Right lobe of liver (tissue), 6 donors: ENCODE results near the gene SF3A2. TPM values are rescaled to one million over a fixed set of nuclear protein-coding genes. Genes with fewer than 3 reads are reported as not detected.
A peak's percentile ranks its signal among the peaks of the same experiment; 100 is the strongest.

ENCODE experiments used
- ATAC-seq, 4 donors: fragments of 200-7000 bp; cut with Tn5 transposase; one replicate each; pipeline ENCODE4 v1.9.1; 2020; ENCODE audit warnings: mild to moderate bottlenecking in 4 of 4, moderate library complexity in 4 of 4
- DNase-seq, 3 donors: peaks; one replicate each; pipeline ENCODE4 v3.0.0-alpha.2; 2020
- H3K27ac ChIP-seq, 3 donors: fragments of 200-600 bp; one replicate each; pipeline ENCODE4 v1.8.0; 2022
- H3K27me3 ChIP-seq, 2 donors: fragments of 200-600 bp; one replicate each; pipeline ENCODE4 v1.8.0; 2022
- H3K36me3 ChIP-seq, 4 donors: fragments of 200-600 bp; sonication (generic) in 1 of 4; one replicate each; pipeline versions ENCODE4 v1.5.1 to v1.8.0; 2017 to 2022; ENCODE audit warnings: control low read depth in 1 of 4
- H3K4me1 ChIP-seq, 4 donors: fragments of 200-600 bp; sonication (generic) in 1 of 4; one replicate each; pipeline versions ENCODE4 v1.5.1 to v1.8.0; 2017 to 2022; ENCODE audit warnings: control low read depth in 1 of 4
- H3K4me3 ChIP-seq, 3 donors: fragments of 200-600 bp; one replicate each; pipeline ENCODE4 v1.8.0; 2022
- H3K9me3 ChIP-seq, 4 donors: fragments of 200-600 bp; sonication (generic) in 1 of 4; one replicate each; pipeline versions ENCODE4 v1.5.1 to v1.8.0; 2017 to 2022; ENCODE audit warnings: control low read depth in 1 of 4
- POLR2A ChIP-seq: fragments of 450-650 bp; IDR thresholded peaks from one replicate; pipeline ENCODE4 v1.6.1; 2017; ENCODE audit warnings: antibody characterized with exemption, mild to moderate bottlenecking
- WGBS: methylation state at CpG from one replicate; pipeline ENCODE4 v1.1.6; 2018; ENCODE audit warnings: low coverage, low lambda C conversion rate; ENCODE audit not compliant: insufficient coverage; ENCODE audit errors: missing lambda C conversion rate; 5-methylcytosine and 5-hydroxymethylcytosine counted together
- intact Hi-C, 2 donors: fragments of 100-400 bp; cut with DNase I; formaldehyde crosslinking; loops; one replicate each; pipeline versions ENCODE4 v1.11.2 to v1.14.1; 2022
- total RNA-seq, 6 experiments: library from RNA; depleted of rRNA in 2 of 6; stranded (reverse); fragments of >200 nt in 2 of 6; fragmentation: NEBNext Ultra II Directional in 3 of 6; extraction: Animal tissue kit (Norgen Biotek cat#: 25700) in 3 of 6; gene quantifications; one replicate each; pipeline versions ENCODE4 v1.1.0 to v1.2.4, GENCODE V29; 2016 to 2023
- TF ChIP-seq, protein P1 (sequence below), 4 donors: fragments of 200-600 bp in 3 of 4; fragments of 450-650 bp in 1 of 4; IDR thresholded peaks; one replicate each; pipeline versions ENCODE4 v1.5.1 to v1.8.0; 2016 to 2022; ENCODE audit warnings: antibody characterized with exemption in 4 of 4, mild to moderate bottlenecking in 2 of 4
- donor health status: DM: no; HTN: yes; CAD: no.
- donor health status: DM: no; HTN: no; CAD: no.
- donor health status: DM: no; HTN: no; CAD: no.
- donor health status: DM: no; HTN: yes; CAD: no.
- donor health status: DM: no; HTN: yes; CAD: no.

SF3A2 gene
- total RNA-seq, 6 experiments from 2014 or later: 14.0 to 22.1 (median 19.1) TPM

GRCh38 chr19:2230033-2230531 lies 6.5 kb upstream of the SF3A2 start:
- DNase-seq (no peak), ATAC-seq (no peak)
- H3K36me3 ChIP-seq: peaks cover 0 to 35% (median 8%) of the 10 kb centered on the region in 4 donors
- no peaks in the 10 kb centered on the region for H3K27me3 ChIP-seq
- WGBS: 91% methylated on average over 33 of the region's 43 CpGs
- peaks cover 0 to 18% (median 0%) of the 10 kb centered on the region in 4 donors for H3K4me1 ChIP-seq
- no peak overlapping the region for H3K27ac ChIP-seq
- no peaks in the 10 kb centered on the region for H3K9me3 ChIP-seq
- H3K4me3 ChIP-seq: no peak overlapping the region
- intact Hi-C loops: loop anchor here in 1 of 2 donors (5.0 to 10.0 kb wide), 2 partner anchors 58 to 85 kb away; no protein-coding TSS in a partner anchor
- no peak for TF ChIP-seq POLR2A
- TF ChIP-seq, protein P1, sequence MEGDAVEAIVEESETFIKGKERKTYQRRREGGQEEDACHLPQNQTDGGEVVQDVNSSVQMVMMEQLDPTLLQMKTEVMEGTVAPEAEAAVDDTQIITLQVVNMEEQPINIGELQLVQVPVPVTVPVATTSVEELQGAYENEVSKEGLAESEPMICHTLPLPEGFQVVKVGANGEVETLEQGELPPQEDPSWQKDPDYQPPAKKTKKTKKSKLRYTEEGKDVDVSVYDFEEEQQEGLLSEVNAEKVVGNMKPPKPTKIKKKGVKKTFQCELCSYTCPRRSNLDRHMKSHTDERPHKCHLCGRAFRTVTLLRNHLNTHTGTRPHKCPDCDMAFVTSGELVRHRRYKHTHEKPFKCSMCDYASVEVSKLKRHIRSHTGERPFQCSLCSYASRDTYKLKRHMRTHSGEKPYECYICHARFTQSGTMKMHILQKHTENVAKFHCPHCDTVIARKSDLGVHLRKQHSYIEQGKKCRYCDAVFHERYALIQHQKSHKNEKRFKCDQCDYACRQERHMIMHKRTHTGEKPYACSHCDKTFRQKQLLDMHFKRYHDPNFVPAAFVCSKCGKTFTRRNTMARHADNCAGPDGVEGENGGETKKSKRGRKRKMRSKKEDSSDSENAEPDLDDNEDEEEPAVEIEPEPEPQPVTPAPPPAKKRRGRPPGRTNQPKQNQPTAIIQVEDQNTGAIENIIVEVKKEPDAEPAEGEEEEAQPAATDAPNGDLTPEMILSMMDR (IDR thresholded peaks at IDR 0.05): no peak

GRCh38 chr19:2230807-2231533 lies 5.7 kb upstream of the SF3A2 start:
- ATAC-seq (no peak), DNase-seq (peak in 1 of 3 donors; percentile 64)
- no peak overlapping the region for H3K27ac ChIP-seq
- H3K4me3 ChIP-seq: no peak overlapping the region
- no peaks in the 10 kb centered on the region for H3K9me3 ChIP-seq
- H3K4me1 ChIP-seq: peaks cover 0 to 20% (median 0%) of the 10 kb centered on the region in 4 donors
- peaks cover 0 to 26% (median 8%) of the 10 kb centered on the region in 4 donors for H3K36me3 ChIP-seq
- no CpG with 5 or more reads among the region's 12 CpGs for WGBS
- no peak for TF ChIP-seq POLR2A
- TF ChIP-seq, protein P1 (IDR thresholded peaks at IDR 0.05): no peak
- no peaks in the 10 kb centered on the region for H3K27me3 ChIP-seq
- intact Hi-C loops: loop anchor here in 1 of 2 donors (5.0 to 10.0 kb wide), 2 partner anchors 59 to 84 kb away; no protein-coding TSS in a partner anchor

DNA sequence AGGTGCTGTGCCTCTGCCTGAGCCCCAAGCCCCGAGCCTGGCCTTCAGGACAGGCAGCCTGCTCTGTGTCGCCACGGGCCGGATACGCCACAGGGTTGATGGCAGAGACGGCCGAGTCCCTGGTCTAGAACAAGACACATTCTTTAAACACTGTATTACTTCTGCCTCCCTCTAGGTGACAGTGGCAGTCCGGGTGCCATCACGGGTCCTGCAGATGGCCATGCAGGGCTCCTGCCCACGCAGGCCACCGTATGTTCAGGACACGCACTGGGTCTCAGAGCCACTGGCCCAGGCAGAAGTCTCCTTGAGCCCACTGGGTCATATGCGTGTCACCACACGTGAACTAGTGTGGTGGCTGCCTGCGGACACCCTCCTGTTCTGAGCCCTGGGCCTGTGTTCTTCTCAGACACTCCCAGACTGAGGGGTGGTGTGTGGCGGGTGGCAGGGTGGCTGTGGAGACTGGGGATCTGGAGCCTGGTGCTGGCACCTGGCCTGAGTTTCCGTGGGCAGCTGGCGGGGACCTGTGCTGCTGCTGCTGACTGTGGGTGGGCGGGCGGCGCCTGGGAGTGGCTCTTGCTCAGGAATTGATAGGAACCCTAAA lies 4.9 kb upstream of the SF3A2 start:
- Histone ChIP-seq H3K27ac (no peak overlapping the region), H3K27me3 (no peaks in the 10 kb centered on the region), H3K4me1 (peaks cover 0 to 20% (median 0%) of the 10 kb centered on the region in 4 donors), H3K36me3 (peaks cover 0 to 18% (median 8%) of the 10 kb centered on the region in 4 donors), H3K4me3 (no peak overlapping the region), H3K9me3 (no peaks in the 10 kb centered on the region)
- DNase-seq (no peak), ATAC-seq (no peak)
- TF ChIP-seq POLR2A: no peak
- TF ChIP-seq, protein P1 (IDR thresholded peaks at IDR 0.05): peak in 2 of 4 donors; percentile 9
- WGBS: 93% methylated on average over 5 of the region's 21 CpGs
- intact Hi-C loops: loop anchor here in 1 of 2 donors (5.0 to 10.0 kb wide), 2 partner anchors 59 to 83 kb away; no protein-coding TSS in a partner anchor

DNA sequence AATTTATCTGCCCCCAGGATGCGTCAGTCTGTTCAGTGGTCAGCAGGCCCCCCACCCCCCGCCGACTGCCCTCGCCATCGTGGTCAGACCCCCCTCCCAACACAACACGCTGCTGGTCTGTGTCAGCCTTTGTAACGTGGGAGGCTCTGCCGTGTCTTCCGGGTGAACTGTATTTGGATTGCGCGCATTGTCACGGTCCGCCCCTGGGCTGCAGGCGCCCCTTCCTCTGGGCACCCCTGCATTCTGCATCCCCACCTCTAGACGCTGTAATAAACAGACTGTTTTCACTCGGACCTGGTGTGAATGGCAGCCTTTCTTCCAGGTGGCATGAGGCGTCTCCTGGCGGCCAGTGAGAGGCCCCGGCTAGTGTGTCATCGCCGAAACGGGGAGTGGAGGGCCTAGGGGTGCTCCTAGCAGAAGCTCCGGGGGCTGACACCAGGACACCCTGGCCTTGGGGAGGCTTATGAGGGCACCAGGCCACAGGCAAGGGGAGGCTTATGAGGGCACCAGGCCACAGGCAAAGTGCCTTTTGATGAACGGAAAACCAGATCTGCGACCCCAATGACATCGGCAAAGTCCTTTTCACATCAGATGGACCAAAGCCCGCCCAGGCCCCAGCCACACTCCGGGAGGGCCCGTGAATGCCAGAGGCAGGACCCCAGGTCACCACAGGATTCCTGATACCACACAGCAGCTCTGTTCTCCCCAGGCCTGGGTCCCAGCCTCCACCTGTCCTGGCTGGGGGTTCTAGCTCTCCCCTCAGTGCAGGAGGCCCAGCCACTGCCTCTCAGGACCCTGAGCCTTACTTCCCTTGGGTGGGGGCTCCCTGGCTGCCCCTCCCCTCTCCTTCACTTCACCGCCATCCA lies 4.1 kb upstream of the SF3A2 start:
- Histone ChIP-seq H3K27ac (no peak overlapping the region), H3K4me1 (peaks cover 0 to 24% (median under 1%) of the 10 kb centered on the region in 4 donors), H3K36me3 (peaks cover 0 to 11% (median 8%) of the 10 kb centered on the region in 4 donors), H3K4me3 (no peak overlapping the region), H3K27me3 (no peaks in the 10 kb centered on the region), H3K9me3 (no peaks in the 10 kb centered on the region)
- TF ChIP-seq POLR2A: no peak
- TF ChIP-seq, protein P1 (IDR thresholded peaks at IDR 0.05): no peak
- ATAC-seq (no peak), DNase-seq (no peak)
- intact Hi-C loops: loop anchor here in 1 of 2 donors (5.0 to 10.0 kb wide), 2 partner anchors 60 to 82 kb away; no protein-coding TSS in a partner anchor
- WGBS: 61% methylated on average over 4 of the region's 30 CpGs
